ENCODE data around the gene CLMN. TPM values are rescaled to one million over a fixed set of nuclear protein-coding genes. Genes with fewer than 3 reads are reported as not detected.

CLMN gene
- total RNA-seq, 2 donors from 2014 or later = 24.6 to 39.3 TPM

- no peak overlapping the region for H3K4me3 ChIP-seq
- peaks cover 4% of the 10 kb centered on the region for H3K4me1 ChIP-seq (replicated peaks)
- no peaks in the 10 kb centered on the region for H3K36me3 ChIP-seq
- TF ChIP-seq CTCF (IDR thresholded peaks at IDR 0.05) (no peak), POLR2AphosphoS5 (IDR thresholded peaks at IDR 0.05) (no peak), POLR2A (IDR thresholded peaks at IDR 0.05) (no peak)
- 86% methylated on average over 7 of the region's 7 CpGs for WGBS
- no peak for DNase-seq (ENCODE audit: low spot score)
- no peaks in the 10 kb centered on the region for H3K27me3 ChIP-seq (replicated peaks; ENCODE audit: insufficient read depth)
- intact Hi-C loops (cut with DNase I) = no loop called here
- H3K9me3 ChIP-seq = no peaks in the 10 kb centered on the region
- no peak overlapping the region for H3K27ac ChIP-seq
Observed at GRCh38 chr14:95323917-95324316, 4.2 kb upstream of the CLMN start.

- DNase-seq (ENCODE audit: low spot score) = no peak
- Histone ChIP-seq H3K4me1 (replicated peaks) (peaks cover 4% of the 10 kb centered on the region), H3K9me3 (no peaks in the 10 kb centered on the region), H3K27ac (no peak overlapping the region), H3K27me3 (replicated peaks; ENCODE audit: insufficient read depth) (no peaks in the 10 kb centered on the region), H3K4me3 (no peak overlapping the region), H3K36me3 (no peaks in the 10 kb centered on the region)
- WGBS = 92% methylated on average over 6 of the region's 6 CpGs
- intact Hi-C loops (cut with DNase I) = no loop called here
- TF ChIP-seq POLR2AphosphoS5 (IDR thresholded peaks at IDR 0.05) (no peak), CTCF (IDR thresholded peaks at IDR 0.05) (no peak), POLR2A (IDR thresholded peaks at IDR 0.05) (no peak)
Observed at GRCh38 chr14:95323361-95323760, 3.7 kb upstream of the CLMN start.

- Histone ChIP-seq H3K36me3 (no peaks in the 10 kb centered on the region), H3K27ac (no peak overlapping the region), H3K4me1 (replicated peaks) (peaks cover 4% of the 10 kb centered on the region), H3K9me3 (no peaks in the 10 kb centered on the region), H3K27me3 (replicated peaks; ENCODE audit: insufficient read depth) (no peaks in the 10 kb centered on the region), H3K4me3 (no peak overlapping the region)
- WGBS = 65% methylated on average over 4 of the region's 4 CpGs
- TF ChIP-seq POLR2AphosphoS5 (IDR thresholded peaks at IDR 0.05) (peak; percentile 31), CTCF (IDR thresholded peaks at IDR 0.05) (no peak)
- no peak for DNase-seq (ENCODE audit: low spot score)
- intact Hi-C loops (cut with DNase I) = no loop called here
Observed at GRCh38 chr14:95322651-95323050, 2.9 kb upstream of the CLMN start.

GRCh38 chr14:95321693-95322455 lies 2.2 kb upstream of the CLMN start:
- DNase-seq (ENCODE audit: low spot score) = no peak
- Histone ChIP-seq H3K27ac (no peak overlapping the region), H3K9me3 (no peaks in the 10 kb centered on the region), H3K27me3 (replicated peaks; ENCODE audit: insufficient read depth) (no peaks in the 10 kb centered on the region), H3K4me1 (replicated peaks) (peaks cover 4% of the 10 kb centered on the region), H3K4me3 (no peak overlapping the region), H3K36me3 (no peaks in the 10 kb centered on the region)
- no peak for TF ChIP-seq CTCF (IDR thresholded peaks at IDR 0.05)
- no peak for TF ChIP-seq POLR2A (IDR thresholded peaks at IDR 0.05)
- no peak for TF ChIP-seq POLR2AphosphoS5 (IDR thresholded peaks at IDR 0.05)
- WGBS = 83% methylated on average over 5 of the region's 5 CpGs
- intact Hi-C loops (cut with DNase I) = no loop called here

DNA sequence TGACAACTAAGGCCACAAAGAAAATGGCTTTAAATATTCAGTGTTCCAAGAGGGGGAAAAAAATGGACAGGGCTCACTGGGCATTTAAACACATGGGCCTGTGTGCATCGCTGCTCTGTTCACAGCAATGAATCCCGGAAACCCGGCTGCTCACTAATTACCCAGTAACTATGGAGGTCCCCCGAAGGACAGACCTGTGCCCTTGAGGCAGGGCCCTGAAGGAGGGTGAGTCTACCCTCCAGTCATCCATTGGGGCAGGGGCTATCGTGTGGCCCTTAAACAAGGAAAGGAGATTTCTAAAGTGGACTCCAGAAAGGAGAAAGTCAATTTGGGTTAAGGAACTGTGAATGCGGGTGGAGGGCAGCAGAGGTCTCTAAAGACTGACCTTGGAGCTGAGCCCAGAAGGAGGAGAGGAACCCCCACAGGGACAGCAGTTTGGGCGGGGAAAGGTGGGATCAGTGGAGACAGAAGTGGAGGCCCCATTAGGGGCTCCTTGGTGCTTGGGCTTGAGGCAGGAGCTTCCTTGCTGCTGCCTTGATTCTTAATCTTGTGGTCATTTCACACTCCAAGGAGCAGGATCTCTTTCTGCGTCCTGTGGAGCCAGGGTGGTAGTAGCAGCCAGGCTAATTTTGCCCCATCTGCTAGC lies 1.4 kb upstream of the CLMN start:
- no peaks in the 10 kb centered on the region for H3K36me3 ChIP-seq
- intact Hi-C loops (cut with DNase I) = no loop called here
- H3K27me3 ChIP-seq (replicated peaks; ENCODE audit: insufficient read depth) = no peaks in the 10 kb centered on the region
- DNase-seq (ENCODE audit: low spot score) = no peak
- no peaks in the 10 kb centered on the region for H3K9me3 ChIP-seq
- 94% methylated on average over 8 of the region's 8 CpGs for WGBS
- H3K27ac ChIP-seq = no peak overlapping the region
- TF ChIP-seq POLR2A (IDR thresholded peaks at IDR 0.05) (no peak), CTCF (IDR thresholded peaks at IDR 0.05) (no peak), POLR2AphosphoS5 (IDR thresholded peaks at IDR 0.05) (no peak)
- no peak overlapping the region for H3K4me3 ChIP-seq
- peaks cover 4% of the 10 kb centered on the region for H3K4me1 ChIP-seq (replicated peaks)

Data from prostate gland (tissue), 2 donors.